IMR-90 (cell line): Measurements from ENCODE around the gene CFAP206. TPM values are rescaled to one million over a fixed set of nuclear protein-coding genes. Genes with fewer than 3 reads are reported as not detected.

Source experiments
- ATAC-seq: fragments of 200-7000 bp; cut with Tn5 transposase; 2 replicates; pipeline ENCODE4 v1.9.1; 2020; ENCODE audit warnings: low read depth, mild to moderate bottlenecking, moderate library complexity
- BruUV-seq: library from RNA; stranded (reverse); fragments of 400-500 nt; replicated peaks from 2 replicates; lab custom pipeline; 2021; lab: Mats Ljungman, UMichigan
- CTCF ChIA-PET: fragments of 300-600 bp; formaldehyde crosslinking; extraction: SDS; loops from one replicate; lab custom pipeline; 2021; ENCODE audit warnings: antibody characterized with exemption; lab: Yijun Ruan, JAX
- POLR2A ChIA-PET: fragments of 300-600 bp; sonication (Branson Sonifier 250); formaldehyde crosslinking; loops from one replicate; lab custom pipeline; 2022; ENCODE audit warnings: antibody characterized with exemption; ENCODE audit not compliant: unreplicated experiment; lab: Charles Lee
- DNase-seq: peaks from one replicate; pipeline ENCODE4 v3.0.0; 2013
- H2AFZ ChIP-seq: replicated peaks from 2 replicates; pipeline ENCODE3; 2013; ENCODE audit warnings: low read length, mild to moderate bottlenecking; ENCODE audit not compliant: poor library complexity
- H2AK5ac ChIP-seq: 2 replicates; pipeline ENCODE4 v1.6.1; 2013; ENCODE audit warnings: low read depth, low read length, inconsistent platforms
- H2AK9ac ChIP-seq: replicated peaks from 2 replicates; pipeline ENCODE3; 2013; ENCODE audit warnings: mild to moderate bottlenecking, low read depth, low read length, moderate library complexity; ENCODE audit not compliant: poor library complexity
- H2BK120ac ChIP-seq: 2 replicates; pipeline ENCODE4 v1.6.1; 2013; ENCODE audit warnings: low read depth, low read length, inconsistent platforms
- H2BK15ac ChIP-seq: 3 replicates; pipeline ENCODE4 v1.6.1; 2013; ENCODE audit warnings: low read depth, low read length, inconsistent platforms
- H2BK20ac ChIP-seq: 2 replicates; pipeline ENCODE4 v1.6.1; 2013; ENCODE audit warnings: low read depth, mild to moderate bottlenecking, inconsistent platforms, low read length, moderate library complexity
- H2BK5ac ChIP-seq: 2 replicates; pipeline ENCODE4 v1.6.1; 2013; ENCODE audit warnings: mild to moderate bottlenecking, low read depth, low read length, inconsistent platforms; ENCODE audit not compliant: poor library complexity, severe bottlenecking
- H3K14ac ChIP-seq: replicated peaks from 2 replicates; pipeline ENCODE4 v1.6.1; 2013; ENCODE audit warnings: low read depth, low read length, inconsistent platforms
- H3K18ac ChIP-seq: 2 replicates; pipeline ENCODE4 v1.6.1; 2013; ENCODE audit warnings: low read depth, low read length, control low read depth
- H3K23ac ChIP-seq: 2 replicates; pipeline ENCODE4 v1.6.1; 2013; ENCODE audit warnings: low read depth, low read length, inconsistent platforms
- H3K27ac ChIP-seq: 2 replicates; pipeline ENCODE4 v1.5.1; 2013; ENCODE audit warnings: mild to moderate bottlenecking, control low read depth, low read length; ENCODE audit not compliant: insufficient read depth
- H3K27me3 ChIP-seq: 2 replicates; pipeline ENCODE4 v1.6.1; 2013; ENCODE audit warnings: low read length; ENCODE audit not compliant: control insufficient read depth, insufficient read depth
- H3K36me3 ChIP-seq: 2 replicates; pipeline ENCODE4 v1.6.1; 2013; ENCODE audit warnings: low read length, mixed read lengths; ENCODE audit not compliant: control insufficient read depth, insufficient read depth
- H3K4ac ChIP-seq: 2 replicates; pipeline ENCODE4 v1.6.1; 2013; ENCODE audit warnings: low read depth, low read length, inconsistent platforms
- H3K4me1 ChIP-seq: 2 replicates; pipeline ENCODE4 v1.6.1; 2013; ENCODE audit warnings: low read length, mixed read lengths; ENCODE audit not compliant: control insufficient read depth, insufficient read depth
- H3K4me2 ChIP-seq: 2 replicates; pipeline ENCODE4 v1.6.1; 2013; ENCODE audit warnings: low read depth, mild to moderate bottlenecking, control low read depth, low read length, moderate library complexity
- H3K4me3 ChIP-seq: 2 replicates; pipeline ENCODE4 v1.5.1; 2013; ENCODE audit warnings: low read depth, mild to moderate bottlenecking, control low read depth, low read length, moderate library complexity; ENCODE audit not compliant: insufficient read depth
- H3K56ac ChIP-seq: 2 replicates; pipeline ENCODE4 v1.6.1; 2013; ENCODE audit warnings: low read length, inconsistent platforms; ENCODE audit not compliant: insufficient read depth; ENCODE audit errors: extremely low read depth
- H3K79me1 ChIP-seq, 2 experiments: 2 replicates each; pipeline ENCODE4 v1.6.1; 2013; ENCODE audit warnings: low read length in 2 of 2, inconsistent platforms in 1 of 2, low read depth in 1 of 2
- H3K9ac ChIP-seq: 2 replicates; pipeline ENCODE4 v1.6.1; 2013; ENCODE audit warnings: low read depth, low read length, control low read depth
- H3K9me1 ChIP-seq: 2 replicates; pipeline ENCODE4 v1.6.1; 2013; ENCODE audit warnings: low read length, inconsistent platforms; ENCODE audit not compliant: insufficient read depth
- H3K9me3 ChIP-seq: 2 replicates; pipeline ENCODE4 v1.6.1; 2013; ENCODE audit warnings: low read length; ENCODE audit not compliant: control insufficient read depth, insufficient read depth
- H4K20me1 ChIP-seq: 2 replicates; pipeline ENCODE4 v1.6.1; 2013; ENCODE audit warnings: low read length, inconsistent platforms; ENCODE audit not compliant: insufficient read depth
- H4K5ac ChIP-seq: 2 replicates; pipeline ENCODE4 v1.6.1; 2013; ENCODE audit warnings: mild to moderate bottlenecking, low read depth, low read length, control low read depth
- H4K8ac ChIP-seq, 2 experiments: 2 replicates each; pipeline ENCODE4 v1.6.1; 2013; ENCODE audit warnings: low read depth in 2 of 2, low read length in 2 of 2, control low read depth in 1 of 2, inconsistent platforms in 1 of 2
- H4K91ac ChIP-seq: 2 replicates; pipeline ENCODE4 v1.6.1; 2013; ENCODE audit warnings: low read depth, low read length, inconsistent platforms; ENCODE audit not compliant: insufficient read depth
- MXI1 ChIP-seq: IDR thresholded peaks from 2 replicates; pipeline ENCODE4 v1.6.1; 2012; ENCODE audit warnings: low read depth, mild to moderate bottlenecking, low read length, moderate library complexity, borderline replicate concordance
- WGBS, 2 experiments: methylation state at CpG; one replicate each; pipeline versions ENCODE4 v1.1.5 to v1.1.7; 2013; ENCODE audit warnings: missing lambda C conversion rate in 2 of 2; ENCODE audit not compliant: insufficient read length in 1 of 2; ENCODE audit errors: extremely low coverage in 2 of 2; 5-methylcytosine and 5-hydroxymethylcytosine counted together
- dilution Hi-C: fragments of 300-500 bp; cut with HindIII; formaldehyde crosslinking; loops from one replicate; pipeline ENCODE4 v1.14.3; 2018; ENCODE audit warnings: low sequenced_read_pairs; ENCODE audit not compliant: unreplicated experiment
- in situ Hi-C: fragments of 300-500 bp; cut with MboI; formaldehyde crosslinking; loops from 3 replicates; pipeline ENCODE4 v1.14.3; 2019; ENCODE audit warnings: low sequenced_read_pairs, inconsistent platforms, mixed read lengths
- intact Hi-C: fragments of 100-400 bp; cut with micrococcal nuclease; formaldehyde crosslinking; loops from 2 replicates; pipeline ENCODE4 v1.10.0; 2022
- polyA plus RNA-seq, 3 experiments: library from polyadenylated mRNA; depleted of rRNA; stranded (reverse); fragments of >200 nt; gene quantifications; 2 replicates each; pipeline ENCODE4 v1.2.3, GENCODE V29; 2012; ENCODE audit warnings: low replicate concordance in 1 of 3
- total RNA-seq: library from RNA; depleted of rRNA; stranded (reverse); fragments of >200 nt; gene quantifications from 2 replicates; pipeline ENCODE4 v1.2.3, GENCODE V29; 2012

CFAP206 gene
- total and polyA plus RNA-seq, 2 of the 4 experiments (the other 2 are of a cell fraction), result under 0.01 to 0.09 TPM

DNA sequence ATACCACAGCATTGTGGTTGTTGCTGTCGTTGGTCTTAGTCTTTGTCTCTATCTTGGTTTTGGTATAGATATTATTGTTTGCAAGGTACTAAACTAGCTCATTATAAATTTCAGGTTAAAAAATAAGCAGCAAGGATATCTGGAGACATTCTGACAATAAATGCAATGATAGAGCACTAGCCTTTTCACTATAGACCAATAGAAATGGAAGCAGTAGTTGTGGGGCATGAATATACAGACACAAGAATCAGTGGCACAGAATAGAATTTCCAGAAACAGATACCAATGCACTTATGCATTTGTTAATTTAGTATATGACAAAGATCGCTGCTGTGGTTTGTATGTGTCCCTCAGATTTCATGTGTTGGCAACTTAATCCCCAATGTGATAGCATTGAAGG lies 31.1 kb upstream of the CFAP206 start:
- no peak for DNase-seq
- in situ Hi-C loops, result no loop called here

More for the DNA sequence above, 31.1 kb upstream of the CFAP206 start:
- Histone ChIP-seq H3K27me3 (no peaks in the 10 kb centered on the region), H4K8ac (no peak overlapping the region), H3K56ac (no peak overlapping the region), H2BK120ac (no peak overlapping the region), H3K27ac (no peak overlapping the region), H3K79me1 (no peaks in the 10 kb centered on the region), H2BK5ac (no peak overlapping the region), H3K9me1 (no peaks in the 10 kb centered on the region), H3K4me2 (no peak overlapping the region), H3K4ac (no peak overlapping the region), H4K20me1 (no peaks in the 10 kb centered on the region), H3K14ac (no peak overlapping the region), H2BK15ac (no peak overlapping the region), H2AK5ac (no peak overlapping the region), H2AK9ac (no peak overlapping the region), H2AFZ (no peak overlapping the region), H2BK20ac (no peak overlapping the region), H3K9ac (no peak overlapping the region), H4K91ac (no peak overlapping the region), H3K23ac (no peak overlapping the region), H3K18ac (no peak overlapping the region), H3K9me3 (no peaks in the 10 kb centered on the region), H4K5ac (no peak overlapping the region), H3K36me3 (no peaks in the 10 kb centered on the region), H3K4me3 (no peak overlapping the region), H3K4me1 (no peaks in the 10 kb centered on the region)
- ChIA-PET CTCF (interaction anchor here (1.2 kb wide), 1 partner anchor 16 kb away, joined by 3 read pairs; no protein-coding TSS in a partner anchor), POLR2A (no interaction called here)
- dilution Hi-C loops, result no loop called here
- intact Hi-C loops, result no loop called here
- ATAC-seq, result no peak
- no peak for TF ChIP-seq MXI1
- no CpG with 5 or more reads among the region's 2 CpGs for WGBS, 2 experiments
- BruUV-seq, result no TSS peak
